ENCODE results near the gene DGKI.

GRCh38 chr7:137825489-137825888 lies 21.3 kb downstream of the DGKI start:
- TF ChIP-seq CTCF (IDR thresholded peaks at IDR 0.05; ENCODE audit: insufficient read depth, low read length, poor library complexity, severe bottlenecking) (no peak), EZH2phosphoT487 (conservative IDR thresholded peaks at IDR 0.05; ENCODE audit: low read length) (no peak)
